Epithelial cell of esophagus (primary cell): ENCODE data around the gene MMP28.

Source experiments
- DNase-seq: peaks from one replicate; pipeline ENCODE4 v3.0.0; 2010; ENCODE audit warnings: low read depth
- H3K4me3 ChIP-seq: 2 replicates; pipeline ENCODE4 v1.5.1; 2011; ENCODE audit warnings: mild to moderate bottlenecking, low read length, control low read depth
- TF ChIP-seq, protein P1 (sequence below): IDR thresholded peaks from 2 replicates; pipeline ENCODE4 v1.5.1; 2011; ENCODE audit warnings: low read depth, mild to moderate bottlenecking, low read length, control low read depth, inconsistent platforms; ENCODE audit not compliant: insufficient read depth; ENCODE audit errors: missing control alignments

The MMP28 gene

GRCh38 chr17:35801583-35802224, 6.3 kb upstream of the MMP28 start:
- H3K4me3 ChIP-seq, result no peak overlapping the region
- no peak for DNase-seq
- TF ChIP-seq, protein P1, sequence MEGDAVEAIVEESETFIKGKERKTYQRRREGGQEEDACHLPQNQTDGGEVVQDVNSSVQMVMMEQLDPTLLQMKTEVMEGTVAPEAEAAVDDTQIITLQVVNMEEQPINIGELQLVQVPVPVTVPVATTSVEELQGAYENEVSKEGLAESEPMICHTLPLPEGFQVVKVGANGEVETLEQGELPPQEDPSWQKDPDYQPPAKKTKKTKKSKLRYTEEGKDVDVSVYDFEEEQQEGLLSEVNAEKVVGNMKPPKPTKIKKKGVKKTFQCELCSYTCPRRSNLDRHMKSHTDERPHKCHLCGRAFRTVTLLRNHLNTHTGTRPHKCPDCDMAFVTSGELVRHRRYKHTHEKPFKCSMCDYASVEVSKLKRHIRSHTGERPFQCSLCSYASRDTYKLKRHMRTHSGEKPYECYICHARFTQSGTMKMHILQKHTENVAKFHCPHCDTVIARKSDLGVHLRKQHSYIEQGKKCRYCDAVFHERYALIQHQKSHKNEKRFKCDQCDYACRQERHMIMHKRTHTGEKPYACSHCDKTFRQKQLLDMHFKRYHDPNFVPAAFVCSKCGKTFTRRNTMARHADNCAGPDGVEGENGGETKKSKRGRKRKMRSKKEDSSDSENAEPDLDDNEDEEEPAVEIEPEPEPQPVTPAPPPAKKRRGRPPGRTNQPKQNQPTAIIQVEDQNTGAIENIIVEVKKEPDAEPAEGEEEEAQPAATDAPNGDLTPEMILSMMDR, result no peak

- no peak overlapping the region for H3K4me3 ChIP-seq
- TF ChIP-seq, protein P1, result no peak
- peak; percentile 68 for DNase-seq
These were observed 4.5 kb upstream of the MMP28 start for GRCh38 chr17:35799942-35800341.

DNA sequence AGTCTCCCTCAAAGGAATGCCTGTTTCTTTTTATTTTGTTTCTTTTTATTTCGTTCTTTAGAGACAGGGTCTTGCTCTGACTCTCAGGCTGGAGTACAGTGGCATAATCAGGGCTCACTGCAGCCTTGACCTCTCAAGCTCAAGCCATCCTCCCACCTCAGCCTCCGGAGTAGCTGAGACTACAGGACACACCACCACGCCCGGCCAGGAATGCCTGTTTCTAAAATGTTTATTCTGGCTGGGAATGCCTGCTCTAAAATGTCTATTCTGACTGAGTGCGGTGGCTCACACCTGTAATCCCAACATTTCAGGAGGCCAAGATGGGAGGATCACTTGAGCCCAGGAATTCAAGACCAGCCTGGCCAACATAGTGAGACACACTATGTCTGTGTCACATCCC, 2.5 kb upstream of the MMP28 start:
- DNase-seq, result no peak
- TF ChIP-seq, protein P1, result no peak

DNA sequence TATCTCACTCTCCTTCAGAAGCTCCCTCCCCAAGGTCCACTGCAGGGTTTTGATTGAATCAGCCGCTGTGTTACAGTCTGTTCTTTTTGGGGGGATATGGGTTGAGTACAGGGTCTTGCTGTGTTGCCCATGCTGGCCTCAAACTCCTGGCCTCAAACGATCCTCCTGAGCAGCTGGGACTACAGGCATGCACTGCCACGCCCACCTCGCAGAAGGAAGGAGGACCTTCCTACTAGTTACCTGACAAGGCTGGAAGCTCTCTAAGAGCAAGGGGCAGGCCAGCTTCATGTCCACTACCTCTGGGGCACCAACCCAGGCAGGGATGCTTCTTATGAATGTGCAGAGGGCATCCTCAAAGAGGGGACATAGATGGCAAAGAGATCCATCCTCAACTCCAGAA, 1.9 kb upstream of the MMP28 start:
- TF ChIP-seq, protein P1, result no peak
- DNase-seq, result no peak
- H3K4me3 ChIP-seq, result no peak overlapping the region

More for the DNA sequence above, 2.5 kb upstream of the MMP28 start:
- H3K4me3 ChIP-seq, result no peak overlapping the region

GRCh38 chr17:35796942-35797341, 1.5 kb upstream of the MMP28 start:
- DNase-seq, result no peak
- TF ChIP-seq, protein P1, result no peak
- H3K4me3 ChIP-seq, result no peak overlapping the region

DNA sequence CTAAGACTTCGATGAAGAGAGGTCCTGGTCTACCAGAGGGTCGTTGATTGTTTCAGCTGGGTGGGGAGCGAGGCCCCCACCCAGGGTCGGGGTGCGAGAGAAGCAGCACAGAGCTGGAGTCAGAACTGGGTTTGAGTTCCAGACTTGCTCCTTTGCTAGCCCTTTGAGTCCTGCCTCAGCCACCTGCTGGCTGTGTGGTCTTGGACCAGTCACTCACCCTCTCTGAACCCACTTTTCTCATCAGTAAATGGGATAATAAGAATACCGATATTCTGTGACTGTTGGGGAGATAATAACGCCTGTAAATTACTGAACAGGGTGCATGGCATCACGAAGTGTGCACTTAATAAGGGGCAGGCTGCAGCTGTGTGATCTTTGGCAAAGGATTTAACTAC, 427 bp upstream of the MMP28 start:
- no peak for DNase-seq
- TF ChIP-seq, protein P1, result no peak
- peak overlapping the region; percentile 73 for H3K4me3 ChIP-seq

- H3K4me3 ChIP-seq, result peak overlapping the region; percentile 73
- DNase-seq, result no peak
- TF ChIP-seq, protein P1, result no peak
These were observed 2.2 kb downstream of the MMP28 start for GRCh38 chr17:35793257-35793656.
